OCI-LY3 (cell line): ENCODE data around the gene CDH4.

ENCODE experiments used
- H2AFZ ChIP-seq: fragments of 200-600, 300-600 bp; shearing (Covaris generic); 2 replicates; pipeline ENCODE4 v1.6.0; 2014; ENCODE audit warnings: antibody characterized with exemption, low read depth, low read length
- H3K27ac ChIP-seq: fragments of 200-600, 300-600 bp; sonication (generic); 2 replicates; pipeline ENCODE4 v1.5.1; 2014; ENCODE audit warnings: mild to moderate bottlenecking, low read length, moderate library complexity, mixed read lengths
- H3K27me3 ChIP-seq: fragments of 200-600, 300-600 bp; sonication (generic); 2 replicates; pipeline ENCODE4 v1.6.1; 2014; ENCODE audit warnings: low read depth, low read length, mixed read lengths
- H3K36me3 ChIP-seq: fragments of 200-600, 300-600 bp; sonication (generic); replicated peaks from 2 replicates; pipeline ENCODE3; 2014; ENCODE audit warnings: low read depth, low read length, mixed read lengths
- H3K4me1 ChIP-seq: fragments of 300-600, 200-600 bp; sonication (generic); 2 replicates; pipeline ENCODE4 v1.6.1; 2014; ENCODE audit warnings: low read length, mixed read lengths
- H3K4me2 ChIP-seq: fragments of 200-600, 300-600 bp; sonication (generic); 2 replicates; pipeline ENCODE4 v1.6.1; 2014; ENCODE audit warnings: low read length, mixed read lengths
- H3K4me3 ChIP-seq: fragments of 300-600, 200-600 bp; sonication (generic); 2 replicates; pipeline ENCODE4 v1.5.1; 2014; ENCODE audit warnings: antibody characterized with exemption, mild to moderate bottlenecking, low read length, moderate library complexity
- H3K79me2 ChIP-seq: fragments of 300-600, 200-600 bp; shearing (Covaris generic); 2 replicates; pipeline ENCODE4 v1.6.1; 2014; ENCODE audit warnings: mild to moderate bottlenecking, low read length, mixed read lengths
- H3K9ac ChIP-seq: fragments of 300-600, 200-600 bp; shearing (Covaris generic); 2 replicates; pipeline ENCODE4 v1.6.0; 2014; ENCODE audit warnings: mild to moderate bottlenecking, low read length, moderate library complexity
- H3K9me3 ChIP-seq: fragments of 200-600, 300-600 bp; shearing (Covaris generic); 2 replicates; pipeline ENCODE4 v1.6.1; 2014; ENCODE audit warnings: low read length, mixed read lengths; ENCODE audit not compliant: insufficient read depth
- H4K20me1 ChIP-seq: fragments of 200-600, 300-600 bp; sonication (generic); 2 replicates; pipeline ENCODE4 v1.6.1; 2016; ENCODE audit warnings: low read length, mixed read lengths; ENCODE audit not compliant: insufficient read depth
- EZH2phosphoT487 ChIP-seq: fragments of 200-600 bp; shearing (Covaris generic); IDR thresholded peaks from 2 replicates; pipeline ENCODE4 v1.6.1; 2018; ENCODE audit warnings: antibody characterized with exemption, mixed run types, low read depth
- TF ChIP-seq, protein P1 (sequence below): fragments of 200-600, 300-600 bp; sonication (generic); IDR thresholded peaks from 2 replicates; pipeline ENCODE4 v1.5.1; 2014; ENCODE audit warnings: antibody characterized with exemption, low read length, low read depth

Gene CDH4

DNA sequence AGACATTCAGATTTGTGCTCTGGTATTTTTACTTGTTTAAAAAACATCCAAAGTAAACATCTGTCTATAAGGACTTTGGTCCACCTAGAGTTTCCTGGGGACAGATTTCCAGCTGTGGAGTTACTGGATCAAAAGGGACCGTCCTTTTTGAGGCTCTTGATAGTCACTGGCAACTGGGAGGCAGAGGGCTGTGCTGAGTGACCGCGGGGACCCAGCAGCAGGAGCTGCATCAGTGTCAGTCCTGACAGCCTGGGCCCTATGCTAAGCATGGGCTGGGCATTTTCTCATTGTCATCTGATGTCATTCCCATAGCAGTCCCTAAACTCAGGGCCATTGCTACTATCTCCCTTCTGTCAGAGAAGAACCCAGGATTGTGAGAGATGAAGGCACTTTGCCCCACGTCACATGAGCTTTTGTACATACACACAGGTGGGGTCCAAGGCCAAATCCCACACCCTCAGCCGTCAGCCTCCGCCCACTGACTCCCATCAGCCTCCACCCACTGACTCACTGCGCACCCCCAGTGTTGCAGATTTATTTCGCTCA, 519.8 kb downstream of the CDH4 start:
- no peaks in the 10 kb centered on the region for H3K9me3 ChIP-seq
- H3K79me2 ChIP-seq, result no peaks in the 10 kb centered on the region
- TF ChIP-seq, protein P1, sequence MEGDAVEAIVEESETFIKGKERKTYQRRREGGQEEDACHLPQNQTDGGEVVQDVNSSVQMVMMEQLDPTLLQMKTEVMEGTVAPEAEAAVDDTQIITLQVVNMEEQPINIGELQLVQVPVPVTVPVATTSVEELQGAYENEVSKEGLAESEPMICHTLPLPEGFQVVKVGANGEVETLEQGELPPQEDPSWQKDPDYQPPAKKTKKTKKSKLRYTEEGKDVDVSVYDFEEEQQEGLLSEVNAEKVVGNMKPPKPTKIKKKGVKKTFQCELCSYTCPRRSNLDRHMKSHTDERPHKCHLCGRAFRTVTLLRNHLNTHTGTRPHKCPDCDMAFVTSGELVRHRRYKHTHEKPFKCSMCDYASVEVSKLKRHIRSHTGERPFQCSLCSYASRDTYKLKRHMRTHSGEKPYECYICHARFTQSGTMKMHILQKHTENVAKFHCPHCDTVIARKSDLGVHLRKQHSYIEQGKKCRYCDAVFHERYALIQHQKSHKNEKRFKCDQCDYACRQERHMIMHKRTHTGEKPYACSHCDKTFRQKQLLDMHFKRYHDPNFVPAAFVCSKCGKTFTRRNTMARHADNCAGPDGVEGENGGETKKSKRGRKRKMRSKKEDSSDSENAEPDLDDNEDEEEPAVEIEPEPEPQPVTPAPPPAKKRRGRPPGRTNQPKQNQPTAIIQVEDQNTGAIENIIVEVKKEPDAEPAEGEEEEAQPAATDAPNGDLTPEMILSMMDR, result no peak
- TF ChIP-seq EZH2phosphoT487, result no peak
- no peaks in the 10 kb centered on the region for H3K4me1 ChIP-seq
- H3K4me3 ChIP-seq, result no peak overlapping the region
- H2AFZ ChIP-seq, result no peak overlapping the region
- no peak overlapping the region for H3K4me2 ChIP-seq
- H3K27ac ChIP-seq, result no peak overlapping the region
- H3K27me3 ChIP-seq, result no peaks in the 10 kb centered on the region
- no peaks in the 10 kb centered on the region for H3K36me3 ChIP-seq
- no peak overlapping the region for H3K9ac ChIP-seq
- H4K20me1 ChIP-seq, result no peaks in the 10 kb centered on the region

DNA sequence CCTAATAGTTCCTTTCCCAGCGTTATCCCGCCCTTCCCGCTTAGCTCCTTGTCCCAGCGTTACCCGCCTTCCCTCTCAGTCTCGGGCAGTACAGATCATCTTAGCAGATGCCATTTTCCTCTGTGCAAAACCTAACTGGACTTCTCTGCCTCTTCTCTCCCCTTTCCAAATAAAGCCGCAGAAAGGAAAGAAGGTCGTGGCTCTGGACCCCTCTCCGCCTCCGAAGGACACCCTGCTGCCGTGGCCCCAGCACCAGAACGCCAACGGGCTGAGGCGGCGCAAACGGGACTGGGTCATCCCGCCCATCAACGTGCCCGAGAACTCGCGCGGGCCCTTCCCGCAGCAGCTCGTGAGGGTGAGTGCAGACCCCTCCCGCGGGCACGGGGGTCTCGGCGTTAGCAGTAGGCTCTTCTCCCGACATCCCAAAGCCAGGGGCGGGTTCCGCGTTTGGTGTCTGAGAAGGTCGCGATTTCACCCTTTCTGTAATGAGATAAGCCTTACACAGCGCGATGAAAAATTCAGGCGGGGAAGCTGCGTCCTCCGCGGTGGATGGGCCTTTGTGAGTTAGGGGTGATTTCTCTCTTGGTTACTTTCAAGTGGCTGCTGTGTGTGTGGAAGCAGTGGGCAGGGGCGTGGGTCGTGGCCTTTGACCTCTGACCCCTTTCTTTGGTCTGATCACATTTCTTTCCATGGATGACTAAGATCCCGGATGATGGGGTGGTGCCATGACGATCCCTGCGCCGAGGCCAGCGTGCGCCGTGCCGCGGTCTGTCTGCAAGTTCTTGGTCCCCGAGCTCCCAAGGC, 521.0 kb downstream of the CDH4 start:
- Histone ChIP-seq H3K9ac (no peak overlapping the region), H3K27me3 (no peaks in the 10 kb centered on the region), H3K4me2 (no peak overlapping the region), H3K27ac (no peak overlapping the region), H3K4me3 (no peak overlapping the region), H3K9me3 (no peaks in the 10 kb centered on the region), H2AFZ (no peak overlapping the region), H4K20me1 (no peaks in the 10 kb centered on the region), H3K36me3 (no peaks in the 10 kb centered on the region), H3K79me2 (no peaks in the 10 kb centered on the region), H3K4me1 (no peaks in the 10 kb centered on the region)
- TF ChIP-seq, protein P1, result no peak
- TF ChIP-seq EZH2phosphoT487, result no peak

DNA sequence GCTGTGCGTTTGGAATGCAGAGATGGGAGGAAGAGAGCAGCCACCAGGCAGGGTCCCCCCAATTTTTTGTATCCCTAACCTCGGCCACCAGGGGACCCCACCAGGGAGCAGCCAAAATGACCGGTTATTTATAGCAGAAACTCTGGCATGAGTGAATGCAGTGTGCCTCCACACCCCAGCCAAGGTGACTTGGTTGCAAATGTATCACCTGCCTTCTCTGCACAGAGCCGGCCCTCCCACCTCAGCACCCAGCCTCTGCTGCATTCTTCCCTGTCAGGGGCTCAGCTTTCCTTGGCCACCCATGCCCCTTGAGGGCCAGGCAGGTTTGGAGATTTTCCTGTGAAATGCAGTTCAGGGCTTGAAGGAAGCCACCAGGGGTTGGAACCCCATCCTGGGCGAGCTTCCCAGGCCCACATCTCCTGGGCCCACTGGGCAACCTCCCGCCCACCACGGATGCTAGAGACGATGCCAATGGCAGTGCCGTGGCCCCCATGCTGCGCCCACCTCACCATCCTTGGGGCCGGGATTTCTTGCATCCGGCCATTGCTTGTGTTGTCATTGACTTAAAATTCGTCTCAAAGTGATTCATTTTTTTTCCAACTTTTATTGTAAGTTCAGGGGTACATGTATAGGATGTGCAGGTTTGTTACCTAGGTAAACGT, 522.0 kb downstream of the CDH4 start:
- Histone ChIP-seq H3K27ac (no peak overlapping the region), H3K4me1 (no peaks in the 10 kb centered on the region), H3K36me3 (no peaks in the 10 kb centered on the region), H3K4me2 (no peak overlapping the region), H3K79me2 (no peaks in the 10 kb centered on the region), H3K9ac (no peak overlapping the region), H2AFZ (no peak overlapping the region), H3K27me3 (no peaks in the 10 kb centered on the region), H4K20me1 (no peaks in the 10 kb centered on the region), H3K9me3 (no peaks in the 10 kb centered on the region), H3K4me3 (no peak overlapping the region)
- no peak for TF ChIP-seq EZH2phosphoT487
- TF ChIP-seq, protein P1, result no peak

DNA sequence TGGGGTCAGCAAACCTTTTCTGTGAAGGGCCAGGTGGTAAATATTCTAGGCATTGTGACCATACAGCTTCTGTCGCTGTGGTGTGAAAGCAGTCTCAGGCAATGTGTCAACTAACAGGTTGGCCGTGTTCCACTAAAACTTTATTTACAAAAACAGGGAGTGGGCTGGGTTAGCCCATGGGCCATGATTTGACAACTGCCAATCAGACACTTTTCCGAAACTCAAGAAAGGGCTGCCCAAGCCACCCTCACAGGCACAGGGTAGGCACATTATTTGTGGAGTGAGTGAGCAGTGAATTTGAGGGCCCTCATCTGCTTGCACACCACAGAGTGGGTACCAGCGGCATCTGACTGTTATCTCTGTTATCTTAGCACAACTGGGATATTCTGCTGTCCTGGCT, 523.4 kb downstream of the CDH4 start:
- Histone ChIP-seq H3K4me1 (no peaks in the 10 kb centered on the region), H3K27ac (no peak overlapping the region), H4K20me1 (no peaks in the 10 kb centered on the region), H3K4me3 (no peak overlapping the region), H3K79me2 (no peaks in the 10 kb centered on the region), H2AFZ (no peak overlapping the region), H3K27me3 (no peaks in the 10 kb centered on the region), H3K9me3 (no peaks in the 10 kb centered on the region), H3K36me3 (no peaks in the 10 kb centered on the region), H3K9ac (no peak overlapping the region), H3K4me2 (no peak overlapping the region)
- no peak for TF ChIP-seq EZH2phosphoT487
- TF ChIP-seq, protein P1, result no peak
